Heart right ventricle (tissue), 16 donors: Measurements from ENCODE around the gene MBD3. TPM values are rescaled to one million over a fixed set of nuclear protein-coding genes. Genes with fewer than 3 reads are reported as not detected.

ENCODE experiments used
- ATAC-seq, 8 donors: fragments of 200-7000 bp; cut with Tn5 transposase; one replicate each; pipeline ENCODE4 v1.9.1; 2020; ENCODE audit warnings: mild to moderate bottlenecking in 8 of 8, moderate library complexity in 8 of 8, moderate number of reproducible peaks in 1 of 8
- DNase-seq, 2 donors: peaks; one replicate each; pipeline ENCODE4 v3.0.0-alpha.2; 2020
- H3K27ac ChIP-seq, 10 donors: fragments of 200-600 bp; sonication (generic) in 2 of 10; one replicate each; pipeline versions ENCODE4 v1.5.0 to v1.8.0; 2020 to 2022; ENCODE audit warnings: mild to moderate bottlenecking in 3 of 10
- H3K27me3 ChIP-seq, 7 donors: fragments of 200-600 bp; one replicate each; pipeline ENCODE4 v1.8.0; 2021 to 2022; ENCODE audit warnings: mild to moderate bottlenecking in 2 of 7
- H3K36me3 ChIP-seq, 9 donors: fragments of 200-600 bp; sonication (generic) in 1 of 9; one replicate each; pipeline versions ENCODE4 v1.5.0 to v1.8.0; 2020 to 2022; ENCODE audit warnings: mild to moderate bottlenecking in 2 of 9
- H3K4me1 ChIP-seq, 9 donors: fragments of 200-600 bp; sonication (generic) in 1 of 9; one replicate each; pipeline versions ENCODE4 v1.5.0 to v1.8.0; 2020 to 2022; ENCODE audit warnings: mild to moderate bottlenecking in 4 of 9
- H3K4me3 ChIP-seq, 10 donors: fragments of 200-600 bp; sonication (generic) in 2 of 10; one replicate each; pipeline versions ENCODE4 v1.5.0 to v1.8.0; 2020 to 2022; ENCODE audit warnings: mild to moderate bottlenecking in 7 of 10, moderate library complexity in 2 of 10
- H3K9me3 ChIP-seq, 11 donors: fragments of 200-600 bp in 10 of 11; sonication (generic) in 2 of 11; one replicate each; pipeline versions ENCODE4 v1.5.0 to v1.8.0; 2013 to 2022; ENCODE audit warnings: mild to moderate bottlenecking in 2 of 11, control low read depth in 1 of 11, moderate library complexity in 1 of 11
- WGBS, 2 donors: extraction: QIAGEN DNeasy Blood & Tissue Kit; methylation state at CpG; one replicate each; pipeline ENCODE4 v1.1.7; 2013; ENCODE audit warnings: inconsistent platforms in 1 of 2; 5-methylcytosine and 5-hydroxymethylcytosine counted together
- intact Hi-C, 10 donors: fragments of 100-400 bp; cut with DNase I; formaldehyde crosslinking; loops; one replicate each; pipeline versions ENCODE4 v1.11.1 to v1.14.2; 2022
- polyA plus RNA-seq, 2 donors: library from polyadenylated mRNA; stranded (reverse); fragments of 200-250 nt; gene quantifications; one replicate each; pipeline ENCODE4 v1.2.3, GENCODE V29; 2013
- total RNA-seq, 10 donors: library from RNA; stranded (reverse); fragmentation: NEBNext Ultra II Directional in 3 of 10; extraction: Animal tissue kit (Norgen Biotek cat#: 25700) in 3 of 10; gene quantifications; one replicate each; pipeline versions ENCODE4 v1.2.1 to v1.2.4, GENCODE V29; 2021 to 2023
- TF ChIP-seq, protein P1 (sequence below), 9 donors: fragments of 200-600 bp; sonication (generic) in 2 of 9; IDR thresholded peaks; one replicate each; pipeline versions ENCODE4 v1.5.0 to v1.8.0; 2021 to 2022; ENCODE audit warnings: antibody characterized with exemption in 9 of 9, mild to moderate bottlenecking in 5 of 9, moderate library complexity in 1 of 9
- donor health status: Arrhythmogenic right ventricular cardiomyopathy.
- donor health status: ischemic (EF 13 %, LVEDD 7.1; RV severe dilation, severe dysfunction).
- donor health status: healthy with polysubstance abuse.
- donor health status: DM: no; HTN: yes; CAD: no.
- donor health status: DM: no; HTN: no; CAD: no.
- donor health status: ischemic (EF 25% LVEDD 6.9; RV normal size, moderate dysfunction).
- donor health status: ischemic (EF 25% LVEDD 5.7; RV mildly dilated, moderate dysfunction).
- donor health status: healthy.
- donor health status: DM: yes; HTN: yes; CAD: no.
- donor health status: Ischemic cardiomyopathy.
- donor health status: ischemic (EF 35%, LVEDD 5.7; RV mildly dilated, moderate dysfunction).
- donor health status: nonischemic (EF 11% LVEDD 7.7; RV severe dilation, severe dysfunction).
- donor health status: DM: yes; HTN: yes; CAD: no.
- donor health status: PGD.
- donor health status: ischemic (EF 29% LVEDD 5.4; RV normal size, mild dysfunction).
- donor health status: nonischemic (EF 23%, LVEDD 6.1; RV moderate dilation, normal function).

Gene MBD3
- total and polyA plus RNA-seq, 12 donors, result 34.5 to 125 (median 52.4) TPM

DNA sequence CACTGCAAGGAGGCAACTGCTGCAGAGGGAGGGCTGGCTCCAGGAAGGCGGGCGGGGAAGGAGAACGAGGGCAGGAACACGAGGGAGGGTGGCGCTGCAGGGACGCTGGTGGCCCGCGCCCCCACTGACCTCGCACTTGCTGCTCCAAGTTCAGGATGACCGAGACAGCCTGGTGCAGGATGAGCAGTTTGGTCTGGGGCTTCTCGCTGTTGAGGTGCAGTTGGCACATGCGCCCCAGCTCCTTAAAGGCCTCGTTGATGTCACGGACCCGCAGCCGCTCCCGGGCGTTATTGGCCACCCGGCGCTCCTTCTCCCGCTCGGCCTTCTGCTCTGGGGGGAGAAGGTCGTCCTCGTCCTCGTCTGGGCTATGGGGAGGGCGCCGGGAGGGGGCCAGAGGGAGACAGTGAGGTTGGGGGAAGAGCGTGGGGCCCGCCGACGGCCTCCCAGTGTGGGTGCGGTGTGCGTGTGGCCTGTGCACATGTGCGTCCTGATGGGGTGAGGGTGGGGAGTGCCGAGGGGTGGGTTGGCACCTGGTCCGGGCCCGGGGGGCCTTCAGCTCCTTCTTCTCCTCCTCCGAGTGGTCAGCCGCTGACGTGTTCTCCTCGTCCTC is 22.6 kb upstream of the MBD3 start:
- 94 to 95% methylated on average over 38 to 41 of the region's 41 CpGs for WGBS, 2 donors
- ATAC-seq, result no peak
- H3K9me3 ChIP-seq, result peaks cover 0 to 6% (median 0%) of the 10 kb centered on the region in 11 donors
- H3K27ac ChIP-seq, result no peak overlapping the region
- DNase-seq, result no peak
- TF ChIP-seq, protein P1, sequence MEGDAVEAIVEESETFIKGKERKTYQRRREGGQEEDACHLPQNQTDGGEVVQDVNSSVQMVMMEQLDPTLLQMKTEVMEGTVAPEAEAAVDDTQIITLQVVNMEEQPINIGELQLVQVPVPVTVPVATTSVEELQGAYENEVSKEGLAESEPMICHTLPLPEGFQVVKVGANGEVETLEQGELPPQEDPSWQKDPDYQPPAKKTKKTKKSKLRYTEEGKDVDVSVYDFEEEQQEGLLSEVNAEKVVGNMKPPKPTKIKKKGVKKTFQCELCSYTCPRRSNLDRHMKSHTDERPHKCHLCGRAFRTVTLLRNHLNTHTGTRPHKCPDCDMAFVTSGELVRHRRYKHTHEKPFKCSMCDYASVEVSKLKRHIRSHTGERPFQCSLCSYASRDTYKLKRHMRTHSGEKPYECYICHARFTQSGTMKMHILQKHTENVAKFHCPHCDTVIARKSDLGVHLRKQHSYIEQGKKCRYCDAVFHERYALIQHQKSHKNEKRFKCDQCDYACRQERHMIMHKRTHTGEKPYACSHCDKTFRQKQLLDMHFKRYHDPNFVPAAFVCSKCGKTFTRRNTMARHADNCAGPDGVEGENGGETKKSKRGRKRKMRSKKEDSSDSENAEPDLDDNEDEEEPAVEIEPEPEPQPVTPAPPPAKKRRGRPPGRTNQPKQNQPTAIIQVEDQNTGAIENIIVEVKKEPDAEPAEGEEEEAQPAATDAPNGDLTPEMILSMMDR (IDR thresholded peaks at IDR 0.05), result no peak
- intact Hi-C loops, result loop anchor here in 1 of 10 donors (5.0 kb wide), 1 partner anchor 47 kb away; no protein-coding TSS in a partner anchor
- H3K4me1 ChIP-seq, result peaks cover 0 to 25% (median 8%) of the 10 kb centered on the region in 9 donors
- peaks cover 0 to 99% (median 10%) of the 10 kb centered on the region in 9 donors for H3K36me3 ChIP-seq
- no peaks in the 10 kb centered on the region for H3K27me3 ChIP-seq
- no peak overlapping the region for H3K4me3 ChIP-seq

DNA sequence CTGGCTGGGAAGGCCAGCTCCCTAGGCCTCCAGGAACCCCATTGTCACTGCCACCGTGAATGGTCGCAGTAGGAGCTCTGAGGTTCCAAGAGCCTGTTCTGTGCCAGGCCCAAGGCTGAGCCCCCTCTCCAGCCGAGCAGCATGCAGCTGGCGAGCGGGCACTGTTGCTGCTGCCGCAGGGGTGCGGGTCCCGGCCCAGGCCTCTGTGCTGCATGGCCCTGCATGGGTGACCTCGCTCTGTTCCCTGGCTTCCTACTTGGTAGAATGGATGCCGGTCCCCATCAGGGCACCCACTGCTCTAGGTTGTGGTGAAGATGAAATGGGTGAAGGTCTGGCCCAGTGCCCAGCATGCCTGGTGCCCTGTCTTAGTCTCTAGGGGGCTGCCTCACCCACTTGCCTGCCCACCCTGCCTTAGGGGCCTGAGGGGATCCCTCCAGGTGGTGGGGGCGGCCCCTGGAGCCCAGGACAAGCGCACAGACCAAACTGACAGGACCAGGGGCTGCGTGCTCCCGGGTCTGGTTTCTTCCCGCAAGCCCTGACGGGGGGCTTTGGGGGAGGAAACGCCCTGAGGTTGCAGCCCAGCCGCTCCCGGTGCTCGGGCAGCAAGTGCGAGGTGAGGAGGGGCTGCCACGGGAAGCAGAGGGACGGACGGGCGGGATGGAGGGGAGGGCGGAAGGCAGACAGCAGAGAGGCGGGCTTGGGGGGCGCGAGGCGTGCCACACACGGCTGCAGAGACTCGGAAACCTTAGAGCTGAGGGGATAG is 21.3 kb upstream of the MBD3 start:
- 90 to 92% methylated on average over 29 of the region's 32 CpGs for WGBS, 2 donors
- intact Hi-C loops, result loop anchor here in 1 of 10 donors (5.0 kb wide), 1 partner anchor 33 kb away; no protein-coding TSS in a partner anchor
- H3K36me3 ChIP-seq, result peaks cover 0 to 94% (median 10%) of the 10 kb centered on the region in 9 donors
- H3K4me3 ChIP-seq, result no peak overlapping the region
- TF ChIP-seq, protein P1 (IDR thresholded peaks at IDR 0.05), result no peak
- DNase-seq, result no peak
- no peak overlapping the region for H3K27ac ChIP-seq
- no peaks in the 10 kb centered on the region for H3K27me3 ChIP-seq
- peaks cover 0 to 6% (median 0%) of the 10 kb centered on the region in 11 donors for H3K9me3 ChIP-seq
- peaks cover 0 to 25% (median 8%) of the 10 kb centered on the region in 9 donors for H3K4me1 ChIP-seq
- ATAC-seq, result no peak

DNA sequence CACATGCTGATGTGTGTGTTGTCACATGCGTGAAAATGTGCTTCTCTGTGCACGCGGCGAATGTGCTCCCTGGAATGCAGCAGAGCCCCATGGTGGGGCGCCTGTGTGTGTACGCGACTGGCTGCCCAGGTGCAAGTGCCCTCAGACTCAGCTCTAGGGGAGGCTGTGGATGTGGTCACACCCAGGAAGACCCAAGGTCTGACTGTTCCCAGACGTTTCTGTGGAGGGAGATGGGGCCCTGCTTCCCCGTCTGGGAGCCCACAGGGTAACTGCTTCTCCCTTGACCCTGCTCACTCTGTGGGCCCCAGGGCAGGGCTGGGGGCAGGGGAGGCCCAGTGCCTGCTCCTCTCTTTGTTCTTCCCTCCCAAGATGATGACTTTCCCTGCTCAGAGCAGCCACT is 20.5 kb upstream of the MBD3 start:
- no peak for ATAC-seq
- no peak for DNase-seq
- Histone ChIP-seq H3K9me3 (peaks cover 0 to 6% (median 0%) of the 10 kb centered on the region in 11 donors), H3K36me3 (peaks cover 0 to 87% (median 10%) of the 10 kb centered on the region in 9 donors), H3K4me1 (peaks cover 0 to 23% (median 15%) of the 10 kb centered on the region in 9 donors), H3K27me3 (no peaks in the 10 kb centered on the region), H3K4me3 (no peak overlapping the region), H3K27ac (no peak overlapping the region)
- intact Hi-C loops, result loop anchor here in 1 of 10 donors (5.0 kb wide), 1 partner anchor 34 kb away; no protein-coding TSS in a partner anchor
- 81 to 82% methylated on average over 9 of the region's 9 CpGs for WGBS, 2 donors
- TF ChIP-seq, protein P1 (IDR thresholded peaks at IDR 0.05), result no peak
